Activated CD4-positive, alpha-beta T cell treated with anti-CD3 and anti-CD28 coated beads for 4 hours (primary cell): Measurements from ENCODE around the gene GOLPH3L.
"Not testable (repeated sequence)": the region's sequence is repeated elsewhere in the genome, so short reads cannot be mapped to it uniquely, and the experiment has no call there.

ENCODE experiments used
- DNase-seq, 2 donors: peaks; one replicate each; pipeline ENCODE4 v3.0.0-alpha.2; 2020

Gene GOLPH3L

DNA sequence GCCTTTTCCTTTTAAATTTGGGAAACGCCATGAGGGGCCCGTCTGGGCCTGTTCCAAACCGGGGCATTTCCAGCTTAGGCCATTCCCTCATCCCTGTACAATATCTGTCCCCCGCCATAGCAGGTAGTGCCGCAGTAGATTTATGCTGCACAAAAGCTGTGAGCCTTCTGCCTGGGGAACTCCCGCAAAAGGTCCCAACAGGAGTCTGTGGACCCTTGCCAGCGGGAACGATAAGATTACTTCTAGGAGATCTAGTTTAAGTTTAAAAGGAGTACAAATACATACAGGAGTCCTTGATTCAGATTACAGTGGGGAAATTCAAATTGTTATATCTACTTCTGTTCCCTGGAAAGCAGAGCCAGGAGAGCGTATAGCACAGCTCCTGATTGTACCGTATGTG, 42.3 kb downstream of the GOLPH3L start:
- not testable (repeated sequence) for DNase-seq

DNA sequence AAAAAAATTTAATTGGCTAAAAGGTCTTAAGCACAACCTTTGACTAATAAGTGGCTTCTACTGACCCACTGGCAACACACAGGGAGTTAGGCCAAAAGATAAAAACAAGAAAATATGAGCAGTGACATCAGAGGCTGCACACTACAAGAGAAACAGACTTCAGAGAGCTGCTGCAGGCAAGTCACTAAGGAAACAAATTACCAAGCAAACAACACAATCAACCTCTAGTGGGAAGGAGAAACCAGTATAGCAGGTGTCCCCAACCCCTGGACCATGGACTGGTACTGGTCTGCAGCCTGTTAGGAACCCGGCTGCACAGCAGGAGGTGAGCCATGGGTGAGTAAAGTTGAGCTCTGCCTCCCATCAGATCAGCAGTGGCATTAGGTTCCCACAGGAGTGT, 46.8 kb downstream of the GOLPH3L start:
- no peak for DNase-seq

DNA sequence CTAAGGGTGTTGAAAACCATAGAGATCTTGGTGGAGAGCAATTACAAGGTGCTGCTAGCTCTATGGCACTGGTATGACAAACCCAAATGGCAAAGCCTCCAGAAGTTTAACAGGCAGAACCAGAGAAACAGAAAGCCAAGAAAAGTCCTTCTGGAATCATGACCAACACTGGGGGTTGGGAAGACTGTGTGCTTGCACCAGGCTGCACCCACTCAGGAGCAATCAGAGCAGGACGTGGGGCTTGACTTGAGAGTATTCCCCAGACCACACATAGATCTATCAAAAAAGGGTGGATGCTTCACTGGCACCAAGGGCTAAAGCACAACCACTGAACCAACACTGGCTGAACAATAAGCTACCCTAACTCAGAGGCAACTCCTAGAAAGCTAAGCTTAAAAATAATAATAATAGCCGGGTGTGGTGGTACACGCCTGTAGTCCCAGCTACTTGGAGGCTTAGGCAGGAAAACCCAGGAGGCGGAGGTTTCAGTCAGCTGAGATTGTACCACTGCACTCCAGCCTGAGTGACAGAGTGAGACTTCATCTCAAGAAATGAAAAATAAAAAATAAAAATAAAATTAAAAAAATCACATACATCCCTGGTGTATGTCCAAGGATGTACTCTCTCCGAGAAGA, 47.4 kb downstream of the GOLPH3L start:
- no peak for DNase-seq

DNA sequence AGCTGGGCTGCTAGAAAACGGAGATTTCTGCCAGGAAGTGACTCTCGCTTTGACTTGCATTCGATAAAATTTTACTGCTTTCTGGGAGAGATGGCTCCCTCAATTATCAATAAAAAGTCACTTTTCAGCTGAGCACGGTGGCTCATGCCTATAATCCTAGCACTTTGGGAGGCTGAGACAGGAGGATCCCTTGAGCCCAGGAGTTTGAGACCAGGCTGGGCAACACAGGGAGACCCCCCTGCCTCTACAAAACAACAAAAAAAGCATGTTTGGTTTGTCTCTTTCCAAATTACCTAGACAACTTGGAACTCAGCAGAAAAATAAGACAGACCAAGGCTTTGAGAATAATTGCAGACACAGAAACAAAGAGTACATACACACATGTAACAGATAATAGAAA, 54.7 kb downstream of the GOLPH3L start:
- no peak for DNase-seq

DNA sequence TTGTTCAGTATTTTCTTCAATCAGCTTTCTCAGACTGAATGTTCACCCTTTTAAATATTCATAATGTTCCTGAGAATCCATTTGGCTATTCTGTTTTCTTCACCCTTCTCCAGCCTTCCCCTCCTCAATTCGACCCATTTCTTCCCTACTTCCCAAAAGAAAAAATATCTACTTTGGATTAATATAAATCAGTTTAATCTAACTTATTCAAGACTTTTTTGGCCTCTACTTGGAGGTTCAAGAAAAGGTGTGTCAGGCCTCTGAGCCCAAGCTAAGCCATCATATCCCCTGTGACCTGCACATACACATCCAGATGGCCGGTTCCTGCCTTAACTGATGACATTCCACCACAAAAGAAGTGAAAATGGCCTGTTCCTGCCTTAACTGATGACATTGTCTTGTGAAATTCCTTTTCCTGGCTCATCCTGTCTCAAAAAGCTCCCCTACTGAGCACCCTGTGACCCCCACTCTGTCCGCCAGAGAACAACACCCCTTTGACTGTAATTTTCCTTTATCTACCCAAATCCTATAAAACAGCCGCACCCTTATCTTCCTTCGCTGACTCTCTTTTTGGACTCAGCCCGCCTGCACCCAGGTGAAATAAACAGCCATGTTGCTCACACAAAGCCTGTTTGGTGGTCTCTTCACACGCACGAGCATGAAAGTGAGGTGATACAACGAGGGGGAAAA, 55.7 kb downstream of the GOLPH3L start:
- DNase-seq: not testable (repeated sequence)

DNA sequence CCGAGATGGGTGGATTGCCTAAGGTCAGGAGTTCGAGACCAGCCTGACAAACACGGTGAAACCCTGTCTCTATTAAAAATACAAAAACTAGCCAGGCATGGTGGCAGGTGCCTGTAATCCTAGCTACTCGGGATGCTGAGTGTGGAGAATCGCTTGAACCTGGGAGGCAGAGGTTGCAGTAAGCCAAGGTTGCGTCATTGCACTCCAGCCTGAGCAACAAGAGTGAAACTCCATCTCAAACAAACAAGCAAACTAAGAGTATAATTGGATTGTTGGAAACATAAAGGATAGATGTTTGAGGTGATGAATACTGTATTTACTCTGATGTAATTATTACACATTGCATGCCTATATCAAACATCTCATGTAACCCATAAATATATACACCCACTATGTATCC, 58.5 kb downstream of the GOLPH3L start:
- DNase-seq: not testable (repeated sequence)

DNA sequence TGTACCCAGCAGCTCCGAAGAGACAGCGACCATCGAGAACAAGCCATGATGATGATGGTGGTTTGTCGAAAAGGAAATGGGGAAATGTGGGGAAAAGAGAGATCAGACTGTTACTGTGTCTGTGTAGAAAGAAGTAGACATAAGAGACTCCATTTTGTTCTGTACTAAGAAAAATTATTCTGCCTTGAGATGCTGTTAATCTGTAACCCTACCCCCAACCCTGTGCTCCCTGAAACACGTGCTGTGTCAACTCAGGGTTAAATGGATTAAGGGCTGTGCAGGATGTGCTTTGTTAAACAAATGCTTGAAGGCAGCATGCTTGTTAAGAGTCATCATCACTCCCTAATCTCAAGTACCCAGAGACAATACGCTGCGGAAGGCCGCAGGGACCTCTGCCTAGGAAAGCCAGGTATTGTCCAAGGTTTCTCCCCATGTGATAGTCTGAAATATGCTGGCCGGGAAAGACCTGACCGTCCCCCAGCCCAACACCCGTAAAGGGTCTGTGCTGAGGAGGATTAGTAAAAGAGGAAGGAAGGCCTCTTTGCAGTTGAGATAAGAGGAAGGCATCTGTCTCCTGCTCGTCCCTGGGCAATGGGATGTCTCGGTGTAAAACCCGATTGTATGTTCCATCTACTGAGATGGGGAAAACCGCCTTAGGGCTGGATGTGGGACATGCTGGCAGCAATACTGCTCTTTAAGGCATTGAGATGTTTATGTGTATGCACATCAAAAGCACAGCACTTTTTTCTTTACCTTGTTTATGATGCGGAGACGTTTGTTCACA, 61.9 kb downstream of the GOLPH3L start:
- not testable (repeated sequence) for DNase-seq

DNA sequence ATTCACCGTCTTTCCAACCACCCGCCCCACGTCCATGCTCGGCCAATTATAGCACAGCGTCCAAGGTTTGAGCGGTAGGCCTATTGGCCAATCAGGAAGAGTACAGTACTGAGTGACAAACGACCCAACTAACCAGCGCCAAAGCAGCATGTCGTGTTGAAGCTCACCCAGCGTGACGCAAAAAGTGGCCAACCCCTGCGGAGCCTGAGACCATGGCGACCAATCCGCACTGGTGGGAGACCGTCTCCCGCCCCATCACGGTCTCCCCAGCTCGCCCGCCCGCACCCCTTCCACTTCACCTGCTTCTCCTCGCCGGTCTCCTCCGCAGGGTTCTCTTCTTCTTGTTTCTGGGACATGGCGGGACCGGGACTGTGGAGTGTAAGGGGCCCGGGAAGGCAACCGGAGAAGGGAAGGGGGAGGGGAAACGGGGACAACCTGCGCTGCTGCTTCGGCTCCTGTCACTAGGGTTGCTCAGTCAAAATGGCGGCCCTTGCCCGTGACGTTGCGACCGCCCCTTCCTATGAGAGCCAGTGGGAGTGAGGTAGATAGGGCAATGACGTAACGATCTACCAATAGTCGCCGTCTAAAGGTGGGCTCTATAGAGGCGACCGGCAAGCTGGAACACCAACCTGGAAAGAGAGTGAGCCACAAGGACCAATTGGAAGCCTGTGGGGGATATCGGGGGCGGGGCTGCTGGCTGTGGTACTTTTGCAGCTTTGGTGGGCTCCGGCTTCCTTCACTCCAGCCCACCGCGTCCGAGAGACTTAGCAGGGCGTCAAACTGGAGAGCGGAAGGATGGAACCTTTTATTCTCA, 67.6 kb downstream of the GOLPH3L start, which contains the start of gene ENSA:
ENSA (minus strand) TSS at position 498 of the 814 bp plus-strand sequence; CDS start at position 356, 142 bp downstream.
- DNase-seq: peak; percentile 94 to 95

DNA sequence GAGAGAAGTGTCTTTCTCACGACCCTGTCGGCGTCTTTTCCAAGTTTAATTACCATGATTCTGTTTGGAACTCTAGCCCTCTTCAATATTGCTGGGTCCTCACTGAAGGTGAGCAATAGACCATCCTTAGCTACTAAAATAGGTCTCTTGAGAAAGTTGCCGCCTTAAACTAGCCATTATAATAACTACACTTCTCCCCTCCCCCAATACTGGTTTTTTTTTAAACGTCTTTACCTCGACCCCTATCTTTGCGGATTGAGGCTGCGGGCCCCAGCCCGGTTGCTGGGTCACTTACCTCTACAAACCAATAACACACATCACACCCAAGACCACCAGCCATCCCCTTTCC, 68.2 kb downstream of the GOLPH3L start:
- DNase-seq: no peak

DNA sequence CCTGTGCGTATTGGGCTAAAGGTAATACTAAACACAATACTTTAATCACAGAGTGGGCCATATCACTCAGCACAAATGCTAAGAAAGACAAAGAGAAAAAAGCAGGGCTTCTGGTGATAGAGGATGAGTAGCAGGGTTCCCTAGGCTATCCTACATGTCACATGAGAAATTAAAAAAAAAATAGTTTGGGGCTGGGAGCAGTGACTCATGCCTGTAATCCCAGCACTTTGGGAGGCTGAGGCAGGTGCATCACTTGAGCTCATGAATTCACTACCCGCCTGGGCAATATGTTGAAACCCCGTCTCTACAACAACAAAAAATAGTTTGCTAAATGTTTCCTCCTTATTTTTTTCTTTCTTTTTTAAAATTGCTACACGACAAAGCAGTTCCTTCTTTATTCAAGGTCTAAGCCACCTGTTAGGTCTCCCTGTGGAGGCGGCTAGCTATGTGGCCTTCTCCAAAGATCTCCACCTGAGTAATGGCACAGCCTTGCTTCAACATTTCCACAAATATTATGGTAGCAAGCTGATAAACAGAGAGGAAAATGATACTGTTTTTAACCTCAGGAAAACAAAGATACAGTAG, 69.0 kb downstream of the GOLPH3L start:
- no peak for DNase-seq

DNA sequence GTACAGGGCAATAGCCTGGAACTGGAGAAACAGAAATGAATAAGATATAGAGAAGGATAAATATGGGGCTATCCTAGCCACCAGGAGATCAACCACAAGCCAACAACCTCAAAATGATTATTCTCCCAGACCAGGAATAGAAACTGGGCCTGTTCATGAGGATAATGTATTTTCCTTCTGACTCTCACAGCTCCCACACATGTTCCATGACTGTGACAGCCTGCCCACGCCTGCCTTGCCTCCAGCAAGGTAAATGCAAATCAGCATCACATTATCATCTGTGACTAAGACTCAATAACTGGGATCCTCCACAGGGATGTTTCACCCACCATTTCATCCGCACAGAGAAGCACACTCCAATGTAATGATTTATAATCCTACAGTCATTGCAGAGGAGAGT, 70.8 kb downstream of the GOLPH3L start:
- no peak for DNase-seq

DNA sequence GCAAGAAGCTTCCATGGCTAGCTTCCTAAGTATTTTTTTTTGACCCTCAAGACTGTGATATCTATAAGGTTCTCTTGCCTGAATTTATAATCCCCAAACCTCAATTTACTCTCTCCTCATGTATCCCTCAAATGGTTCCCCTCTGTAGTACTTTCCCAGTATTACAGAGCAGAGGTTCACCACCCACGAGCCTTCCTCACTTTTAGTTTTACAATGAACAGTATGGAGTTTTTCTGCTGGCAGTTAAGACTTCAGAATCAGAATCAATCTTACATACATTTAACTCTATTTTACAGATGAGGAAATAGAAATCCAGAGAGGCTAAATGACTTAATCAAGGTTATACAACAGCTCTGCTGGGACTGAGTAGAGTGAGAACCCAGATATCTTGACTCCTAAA, 72.4 kb downstream of the GOLPH3L start:
- not testable (repeated sequence) for DNase-seq

DNA sequence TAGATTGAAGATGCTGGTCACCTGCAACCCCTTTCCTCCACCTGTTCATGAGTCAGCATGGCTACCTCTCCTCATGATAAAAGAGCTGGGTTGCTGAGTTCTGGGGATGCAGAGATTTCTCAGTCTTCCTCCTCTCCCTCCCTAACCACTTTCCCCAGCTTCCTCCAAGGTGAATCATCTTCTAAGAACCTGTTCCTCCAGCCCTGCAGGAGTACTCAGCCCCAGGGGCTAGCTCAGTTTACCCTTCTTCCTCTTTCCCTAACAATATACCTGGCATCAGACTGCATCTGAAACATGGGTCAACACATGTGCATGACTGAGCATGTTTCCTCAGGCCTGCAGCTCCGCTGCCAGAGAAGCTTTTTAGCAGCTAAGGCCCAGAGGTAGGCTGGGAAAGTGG, 72.8 kb downstream of the GOLPH3L start:
- DNase-seq: not testable (repeated sequence)

DNA sequence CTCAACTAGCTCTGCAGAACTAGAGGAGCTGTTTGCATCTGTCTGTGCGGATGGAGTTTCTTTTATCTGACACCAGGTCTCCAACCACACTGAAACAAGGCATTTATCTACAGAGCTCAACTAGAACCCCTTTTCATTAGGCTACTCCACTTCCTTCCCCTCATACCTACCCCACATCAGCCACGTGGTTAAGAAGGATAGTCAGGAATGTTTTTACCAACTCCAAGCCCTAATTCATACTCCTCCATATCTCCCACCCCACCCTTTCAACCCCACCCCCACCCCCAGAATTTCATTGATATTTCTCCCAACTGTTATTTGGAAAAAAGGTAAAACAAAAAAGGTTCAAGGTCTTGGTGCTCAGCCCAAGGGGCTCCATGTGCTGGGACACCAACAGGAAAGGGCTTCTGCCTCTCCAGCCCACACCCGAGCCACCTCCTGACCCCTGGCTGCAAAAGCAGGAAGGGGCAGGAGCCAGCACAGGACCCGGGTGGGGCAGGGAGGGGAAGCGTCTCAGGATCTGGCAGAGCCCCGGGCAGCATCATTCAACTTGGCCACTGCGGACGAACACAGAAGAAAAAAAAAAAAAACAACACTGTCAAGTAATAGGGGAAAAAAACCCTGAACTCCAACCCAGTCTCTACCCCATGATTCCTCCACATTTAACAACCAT, 74.5 kb downstream of the GOLPH3L start:
- no peak for DNase-seq

DNA sequence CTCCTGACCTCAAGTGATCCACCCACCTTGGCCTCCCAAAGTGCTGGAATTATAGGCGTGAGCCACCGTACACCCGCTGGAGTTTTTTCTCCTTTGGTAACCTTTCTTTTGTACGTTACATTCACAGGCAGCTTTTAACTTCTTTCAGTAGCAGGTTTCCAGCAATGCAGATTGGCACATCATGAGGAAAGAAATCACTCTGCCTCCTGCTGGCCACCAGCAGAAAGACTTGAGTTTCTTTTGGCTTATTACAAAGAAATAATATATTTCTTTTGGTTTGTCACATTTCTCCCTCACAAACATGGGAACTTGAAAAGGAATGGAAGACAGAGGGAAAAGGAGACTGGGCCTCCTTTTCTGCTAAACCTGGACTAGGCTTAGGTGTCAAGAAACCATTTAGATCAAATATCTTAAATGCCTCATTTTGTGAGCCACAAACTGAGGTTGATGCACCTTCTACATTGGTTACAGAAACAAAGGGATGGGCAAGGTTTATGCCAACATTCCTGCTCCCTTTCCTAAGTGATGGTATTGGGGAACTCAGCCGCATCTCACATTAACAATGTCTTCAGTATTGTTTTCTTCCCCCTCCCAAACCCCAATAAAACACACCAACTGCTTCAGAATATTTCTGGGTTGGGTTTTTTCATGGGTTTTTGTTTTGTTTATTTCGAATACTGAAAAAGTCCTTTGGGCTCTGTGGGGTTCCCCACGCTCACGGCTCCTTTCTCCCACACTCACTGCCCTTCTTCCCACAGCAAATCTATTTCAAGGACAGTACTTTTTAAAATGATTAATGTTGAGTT, 75.3 kb downstream of the GOLPH3L start:
- peak; percentile 50 to 70 for DNase-seq

DNA sequence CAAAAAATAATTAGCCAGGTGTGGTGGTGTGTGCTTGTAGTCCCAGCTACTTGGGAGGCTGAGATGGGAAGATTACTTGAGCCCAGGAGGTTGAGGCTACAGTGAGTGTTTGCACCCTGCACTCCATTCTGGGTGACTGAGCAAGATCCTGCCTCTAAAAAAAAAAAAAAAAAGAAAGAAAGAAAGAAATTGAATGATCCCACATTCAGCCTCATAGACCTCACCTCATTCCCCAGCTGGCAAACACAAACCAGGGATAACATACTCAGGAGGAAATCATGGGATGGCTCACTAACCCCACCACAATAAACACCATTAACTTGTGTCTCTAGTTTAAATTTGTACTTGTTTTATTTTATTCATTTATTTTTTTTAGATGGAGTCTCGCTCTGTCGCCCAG, 76.0 kb downstream of the GOLPH3L start:
- DNase-seq: no peak

DNA sequence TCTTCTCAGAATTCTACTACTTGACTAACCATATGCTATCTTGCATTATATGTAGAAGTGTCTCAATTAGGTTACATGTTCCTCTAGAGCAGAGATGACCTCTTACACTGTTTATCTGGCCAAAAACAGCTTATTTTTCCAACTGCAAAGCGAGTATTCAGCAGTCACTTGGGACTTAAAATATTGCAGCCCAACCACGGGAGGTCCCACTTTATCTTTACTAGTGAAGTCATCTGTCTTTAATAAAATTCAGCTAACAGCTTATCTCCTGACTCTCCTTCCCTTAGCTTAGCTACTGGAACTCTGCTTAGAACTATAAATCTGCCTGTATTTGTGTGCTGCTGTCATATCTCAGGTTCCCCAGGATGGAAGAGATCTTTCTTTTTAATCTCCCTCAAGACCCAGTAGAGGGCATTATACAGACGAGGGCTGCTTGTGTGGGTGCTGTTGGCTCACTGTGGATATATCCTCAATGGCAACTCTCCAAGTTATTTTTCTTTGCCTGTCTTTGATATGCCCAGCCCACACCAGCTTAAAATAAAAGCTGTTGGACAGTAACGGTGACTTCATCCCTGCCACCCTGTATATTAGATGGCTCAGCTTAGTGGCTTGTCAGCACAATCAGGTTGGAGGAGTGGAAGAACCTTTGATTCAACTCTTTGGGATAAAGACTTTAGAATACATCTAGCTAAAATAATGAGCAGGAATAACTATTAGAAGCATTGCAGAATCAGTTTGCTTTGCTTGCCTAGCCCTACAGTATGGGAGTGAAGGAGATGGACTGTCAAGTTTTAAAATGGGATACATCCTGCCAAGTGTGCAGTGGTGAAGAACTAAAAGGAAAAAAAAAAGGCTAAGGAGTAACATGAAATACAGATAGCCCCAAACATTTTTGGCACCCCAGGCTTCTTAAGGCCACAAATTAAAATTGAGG, 77.1 kb downstream of the GOLPH3L start:
- peak in 1 of 2 donors; percentile 20 for DNase-seq

DNA sequence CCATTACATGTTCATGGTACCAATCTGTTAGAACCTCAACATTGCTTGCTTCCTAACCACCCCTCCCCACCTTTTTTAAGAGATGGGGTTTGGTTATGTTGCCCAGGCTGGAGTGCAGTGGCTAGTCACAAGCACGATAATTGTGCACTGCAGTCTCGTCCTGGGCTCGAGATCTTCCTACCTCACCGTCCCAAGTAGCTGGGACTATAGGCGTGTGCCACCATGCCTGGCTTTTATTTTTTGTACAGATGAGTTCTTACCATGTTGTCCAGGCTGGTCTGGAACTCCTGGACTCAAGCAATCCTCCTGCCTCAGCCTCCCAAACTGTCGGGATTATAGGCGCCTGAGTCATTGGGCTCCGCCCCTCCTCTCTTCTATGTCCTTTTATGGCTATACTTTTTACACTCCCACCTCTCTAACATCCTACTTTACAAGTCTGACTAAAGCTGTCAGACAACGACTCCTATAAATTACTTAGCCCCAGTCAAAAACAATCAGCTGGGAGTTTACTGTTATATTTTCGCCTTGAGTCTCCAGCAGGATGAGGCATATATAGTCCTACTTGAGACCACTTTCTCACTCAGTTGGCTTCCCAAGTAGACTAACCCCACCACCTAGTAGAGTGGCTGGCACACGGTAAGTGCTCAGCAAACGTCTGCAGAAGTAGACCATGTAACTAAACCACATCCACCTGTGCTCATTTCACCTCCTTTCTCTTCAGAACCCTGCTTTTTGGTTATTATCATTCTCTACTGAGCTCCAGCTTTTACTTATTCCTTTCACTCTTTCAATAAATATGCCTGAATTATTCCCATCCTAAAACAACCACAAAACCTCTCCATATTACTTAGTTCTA, 81.4 kb downstream of the GOLPH3L start:
- DNase-seq: no peak
